ENCODE results near the gene SPECC1. TPM values are rescaled to one million over a fixed set of nuclear protein-coding genes. Genes with fewer than 3 reads are reported as not detected.

SPECC1 gene
- total and polyA plus RNA-seq, 10 of the 15 experiments (the other 5 are each of a cell fraction or from before 2014, with no cell fraction given), result 6.4 to 40.6 (median 23.9) TPM

GRCh38 chr17:20092261-20092867 lies 83.2 kb downstream of the SPECC1 start:
- no peak overlapping the region for H3K4me2 ChIP-seq (ENCODE audit: control insufficient read depth, insufficient read depth)
- BruUV-seq (replicated peaks), result no TSS peak
- WGBS (ENCODE audit: insufficient coverage, insufficient replicate concordance, low lambda C conversion rate, missing lambda C conversion rate), result 78% methylated on average over 6 of the region's 6 CpGs
- RAD21 ChIA-PET (ENCODE audit: unreplicated experiment), result interaction anchor here (1.2 kb wide), 1 partner anchor 100 kb away, joined by 3 read pairs; no protein-coding TSS in a partner anchor
- H3K4me3 ChIP-seq, result no peak overlapping the region
- no peaks in the 10 kb centered on the region for H4K20me1 ChIP-seq (ENCODE audit: control insufficient read depth, insufficient read depth)
- SMC1A ChIA-PET (ENCODE audit: uncharacterized antibody, unreplicated experiment), result no interaction called here
- TF ChIP-seq EZH2 (IDR thresholded peaks at IDR 0.05; ENCODE audit: borderline replicate concordance, control insufficient read depth, low read depth, low read length) (no peak), JUND (IDR thresholded peaks at IDR 0.05; ENCODE audit: low read depth, low read length) (no peak)
- H3K36me3 ChIP-seq (ENCODE audit: control insufficient read depth in 2 of 2, insufficient read depth in 2 of 2, low read length in 1 of 2), result no peaks in the 10 kb centered on the region
- H2AFZ ChIP-seq (ENCODE audit: control insufficient read depth, low read depth, low read length), result no peak overlapping the region
- no peaks in the 10 kb centered on the region for H3K79me2 ChIP-seq (ENCODE audit: control insufficient read depth, insufficient read depth, low read length)
- H3K27ac ChIP-seq (ENCODE audit: control insufficient read depth, insufficient read depth), result no peak overlapping the region
- POLR2A ChIA-PET, result no interaction called here
- no peaks in the 10 kb centered on the region for H3K27me3 ChIP-seq (replicated peaks in 1 of 2; ENCODE audit: control insufficient read depth in 2 of 2, insufficient read depth in 2 of 2, low read length in 1 of 2)
- in situ Hi-C loops (cut with MboI) (no loop called here), intact Hi-C loops (cut with micrococcal nuclease; ENCODE audit: unreplicated experiment) (no loop called here)
- no peak for FAIRE-seq
- H3K4me1 ChIP-seq (ENCODE audit: control insufficient read depth, insufficient read depth, low read length), result peaks cover 6% of the 10 kb centered on the region
- CTCF ChIA-PET, result no interaction called here
- no peaks in the 10 kb centered on the region for H3K9me3 ChIP-seq (replicated peaks; ENCODE audit: control insufficient read depth, insufficient read depth, low read length)
- no peak for ATAC-seq
- H3K9ac ChIP-seq (ENCODE audit: control insufficient read depth, insufficient read depth, low read length), result no peak overlapping the region
- no peak for DNase-seq (ENCODE audit: low read depth, low spot score)

GRCh38 chr17:20092973-20093626 lies 83.9 kb downstream of the SPECC1 start:
- Histone ChIP-seq H2AFZ (ENCODE audit: control insufficient read depth, low read depth, low read length) (no peak overlapping the region), H3K27ac (ENCODE audit: control insufficient read depth, insufficient read depth) (no peak overlapping the region), H3K9me3 (replicated peaks; ENCODE audit: control insufficient read depth, insufficient read depth, low read length) (no peaks in the 10 kb centered on the region), H4K20me1 (ENCODE audit: control insufficient read depth, insufficient read depth) (no peaks in the 10 kb centered on the region), H3K9ac (ENCODE audit: control insufficient read depth, insufficient read depth, low read length) (no peak overlapping the region), H3K4me1 (ENCODE audit: control insufficient read depth, insufficient read depth, low read length) (peaks cover 6% of the 10 kb centered on the region), H3K4me3 (no peak overlapping the region), H3K27me3 (replicated peaks in 1 of 2; ENCODE audit: control insufficient read depth in 2 of 2, insufficient read depth in 2 of 2, low read length in 1 of 2) (no peaks in the 10 kb centered on the region), H3K79me2 (ENCODE audit: control insufficient read depth, insufficient read depth, low read length) (no peaks in the 10 kb centered on the region), H3K36me3 (ENCODE audit: control insufficient read depth in 2 of 2, insufficient read depth in 2 of 2, low read length in 1 of 2) (no peaks in the 10 kb centered on the region), H3K4me2 (ENCODE audit: control insufficient read depth, insufficient read depth) (no peak overlapping the region)
- ATAC-seq, result no peak
- intact Hi-C loops (cut with micrococcal nuclease; ENCODE audit: unreplicated experiment), result no loop called here
- no peak for DNase-seq (ENCODE audit: low read depth, low spot score)
- ChIA-PET POLR2A (no interaction called here), CTCF (interaction anchor here (0.6 kb wide), 1 partner anchor 49 kb away, joined by 3 read pairs; no protein-coding TSS in a partner anchor), RAD21 (ENCODE audit: unreplicated experiment) (interaction anchor here (1.2 kb wide), 1 partner anchor 100 kb away, joined by 3 read pairs; no protein-coding TSS in a partner anchor), SMC1A (ENCODE audit: uncharacterized antibody, unreplicated experiment) (no interaction called here)
- in situ Hi-C loops (cut with MboI), result no loop called here
- 65% methylated on average over 2 of the region's 2 CpGs for WGBS (ENCODE audit: insufficient coverage, insufficient replicate concordance, low lambda C conversion rate, missing lambda C conversion rate)
- no peak for FAIRE-seq
- BruUV-seq (replicated peaks), result no TSS peak
- TF ChIP-seq SUPT20H (IDR thresholded peaks at IDR 0.05; ENCODE audit: borderline replicate concordance, control insufficient read depth, low read depth, low read length) (no peak), E2F4 (IDR thresholded peaks at IDR 0.05; ENCODE audit: low read depth, low read length) (no peak), BCL3 (IDR thresholded peaks at IDR 0.05; ENCODE audit: borderline replicate concordance, insufficient read depth, low read depth, low read length, poor library complexity, severe bottlenecking) (no peak), YY1 (IDR thresholded peaks at IDR 0.05; ENCODE audit: low read depth, low read length) (no peak), MXI1 (IDR thresholded peaks at IDR 0.05; ENCODE audit: low read depth, low read length) (no peak), TCF7 (IDR thresholded peaks at IDR 0.05; ENCODE audit: borderline replicate concordance) (no peak), EGR1 (IDR thresholded peaks at IDR 0.05; ENCODE audit: borderline replicate concordance in 1 of 2, low read depth in 2 of 2, low read length in 2 of 2) (no peak), SREBF1 (IDR thresholded peaks at IDR 0.05; ENCODE audit: low read length) (no peak), BCL11A (IDR thresholded peaks at IDR 0.05; ENCODE audit: low read depth, low read length) (no peak), NFIC (IDR thresholded peaks at IDR 0.05; ENCODE audit: low read depth, low read length) (no peak), TCF3 (IDR thresholded peaks at IDR 0.05; ENCODE audit: borderline replicate concordance, insufficient read depth, low read depth, low read length) (no peak), KLF5 (IDR thresholded peaks at IDR 0.05; ENCODE audit: partially characterized antibody) (no peak)
